ENCODE measurements around the gene ADNP. TPM values are rescaled to one million over a fixed set of nuclear protein-coding genes. Genes with fewer than 3 reads are reported as not detected.

The ADNP gene
- total RNA-seq, 1 donor from 2014 or later: 60.2 TPM

DNA sequence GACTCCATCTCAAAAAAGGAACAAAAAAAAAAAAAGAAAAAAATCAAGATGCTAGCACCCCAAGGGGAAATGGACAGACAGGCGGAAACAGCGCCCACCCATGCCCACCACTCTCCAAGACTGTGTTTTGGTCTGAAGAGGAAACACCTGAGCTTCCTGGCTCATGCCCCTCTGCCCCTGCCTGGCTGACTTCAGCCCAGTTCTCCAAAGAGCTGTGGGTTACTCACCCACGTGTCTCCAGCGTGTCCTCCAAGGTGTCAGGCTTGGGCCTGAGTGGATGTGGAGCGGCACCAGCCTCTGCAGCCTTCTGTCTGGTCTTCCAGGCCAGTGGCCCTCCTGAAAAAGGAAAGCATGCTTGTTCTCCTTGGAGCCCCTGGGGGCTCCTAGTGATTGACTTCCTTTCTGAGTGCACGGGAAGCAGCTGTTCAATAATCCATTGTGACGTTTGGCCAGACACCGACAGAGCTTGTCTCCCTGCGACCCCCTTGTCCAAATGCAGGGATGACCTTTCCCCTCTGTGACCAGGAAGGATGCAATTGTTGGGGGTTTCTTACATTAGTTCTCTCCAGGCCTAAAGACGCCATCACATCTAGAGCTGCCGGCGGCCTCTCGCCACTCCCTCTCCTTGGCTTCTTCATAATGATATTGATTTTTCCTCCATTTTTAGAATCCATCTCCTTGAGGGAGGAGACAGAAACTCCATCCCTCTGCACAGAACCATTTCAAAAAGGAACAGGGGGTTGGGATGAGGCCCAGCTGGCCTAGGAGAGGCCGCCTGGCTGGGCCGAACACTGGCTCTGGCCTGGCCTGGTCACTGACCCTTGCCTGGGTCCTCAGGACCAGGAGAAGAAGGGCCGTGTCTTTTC lies 58.4 kb downstream of the ADNP start:
- Mint-ChIP-seq H3K27me3 (ENCODE audit: low read depth) (no peaks in the 10 kb centered on the region), H3K27ac (ENCODE audit: unreplicated experiment) (no peak overlapping the region), H3K36me3 (ENCODE audit: low read depth) (peaks cover 2% of the 10 kb centered on the region), H3K9me3 (ENCODE audit: low read depth) (no peaks in the 10 kb centered on the region), H3K4me1 (ENCODE audit: low read depth) (peaks cover 19% of the 10 kb centered on the region), H3K4me3 (ENCODE audit: unreplicated experiment) (no peak overlapping the region)
- TF ChIP-seq, protein P1, sequence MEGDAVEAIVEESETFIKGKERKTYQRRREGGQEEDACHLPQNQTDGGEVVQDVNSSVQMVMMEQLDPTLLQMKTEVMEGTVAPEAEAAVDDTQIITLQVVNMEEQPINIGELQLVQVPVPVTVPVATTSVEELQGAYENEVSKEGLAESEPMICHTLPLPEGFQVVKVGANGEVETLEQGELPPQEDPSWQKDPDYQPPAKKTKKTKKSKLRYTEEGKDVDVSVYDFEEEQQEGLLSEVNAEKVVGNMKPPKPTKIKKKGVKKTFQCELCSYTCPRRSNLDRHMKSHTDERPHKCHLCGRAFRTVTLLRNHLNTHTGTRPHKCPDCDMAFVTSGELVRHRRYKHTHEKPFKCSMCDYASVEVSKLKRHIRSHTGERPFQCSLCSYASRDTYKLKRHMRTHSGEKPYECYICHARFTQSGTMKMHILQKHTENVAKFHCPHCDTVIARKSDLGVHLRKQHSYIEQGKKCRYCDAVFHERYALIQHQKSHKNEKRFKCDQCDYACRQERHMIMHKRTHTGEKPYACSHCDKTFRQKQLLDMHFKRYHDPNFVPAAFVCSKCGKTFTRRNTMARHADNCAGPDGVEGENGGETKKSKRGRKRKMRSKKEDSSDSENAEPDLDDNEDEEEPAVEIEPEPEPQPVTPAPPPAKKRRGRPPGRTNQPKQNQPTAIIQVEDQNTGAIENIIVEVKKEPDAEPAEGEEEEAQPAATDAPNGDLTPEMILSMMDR (IDR thresholded peaks at IDR 0.05): no peak
- DNase-seq (ENCODE audit: low spot score): no peak

DNA sequence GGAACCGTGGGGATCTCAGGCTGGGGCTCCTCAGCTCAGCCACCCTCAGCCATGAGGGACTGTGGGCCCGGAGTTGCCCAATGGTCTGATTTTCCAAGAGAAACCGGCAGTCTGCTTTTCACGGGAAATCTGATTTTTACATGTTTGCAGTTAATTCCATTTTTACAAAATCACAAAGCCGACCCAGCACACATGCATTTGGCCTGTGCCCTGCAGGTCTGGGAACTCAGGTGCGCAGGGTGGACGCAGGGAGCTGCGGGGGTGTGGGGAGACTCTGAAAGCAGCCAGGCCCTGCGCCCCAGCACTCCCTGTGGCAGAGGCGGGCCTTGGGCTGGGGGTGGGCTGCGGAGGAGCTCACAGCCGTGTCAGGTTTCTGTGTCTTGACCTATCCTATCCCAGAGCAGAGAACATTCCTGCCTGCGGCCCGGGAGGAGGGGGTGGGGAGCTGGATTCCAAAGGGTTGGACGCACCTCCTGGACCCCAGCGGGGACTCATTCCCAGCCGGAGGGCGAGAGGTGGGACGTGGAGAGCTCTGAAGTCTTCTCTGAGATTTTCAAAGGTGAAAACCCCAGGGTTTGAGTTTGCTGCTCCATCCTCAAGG lies 60.6 kb downstream of the ADNP start:
- Mint-ChIP-seq H3K27ac (ENCODE audit: unreplicated experiment) (peak overlapping the region; percentile 12), H3K4me3 (ENCODE audit: unreplicated experiment) (peak overlapping the region; percentile 16), H3K4me1 (ENCODE audit: low read depth) (peaks cover 19% of the 10 kb centered on the region), H3K9me3 (ENCODE audit: low read depth) (no peaks in the 10 kb centered on the region), H3K27me3 (ENCODE audit: low read depth) (no peaks in the 10 kb centered on the region), H3K36me3 (ENCODE audit: low read depth) (no peaks in the 10 kb centered on the region)
- TF ChIP-seq, protein P1 (IDR thresholded peaks at IDR 0.05): no peak
- DNase-seq (ENCODE audit: low spot score): no peak

DNA sequence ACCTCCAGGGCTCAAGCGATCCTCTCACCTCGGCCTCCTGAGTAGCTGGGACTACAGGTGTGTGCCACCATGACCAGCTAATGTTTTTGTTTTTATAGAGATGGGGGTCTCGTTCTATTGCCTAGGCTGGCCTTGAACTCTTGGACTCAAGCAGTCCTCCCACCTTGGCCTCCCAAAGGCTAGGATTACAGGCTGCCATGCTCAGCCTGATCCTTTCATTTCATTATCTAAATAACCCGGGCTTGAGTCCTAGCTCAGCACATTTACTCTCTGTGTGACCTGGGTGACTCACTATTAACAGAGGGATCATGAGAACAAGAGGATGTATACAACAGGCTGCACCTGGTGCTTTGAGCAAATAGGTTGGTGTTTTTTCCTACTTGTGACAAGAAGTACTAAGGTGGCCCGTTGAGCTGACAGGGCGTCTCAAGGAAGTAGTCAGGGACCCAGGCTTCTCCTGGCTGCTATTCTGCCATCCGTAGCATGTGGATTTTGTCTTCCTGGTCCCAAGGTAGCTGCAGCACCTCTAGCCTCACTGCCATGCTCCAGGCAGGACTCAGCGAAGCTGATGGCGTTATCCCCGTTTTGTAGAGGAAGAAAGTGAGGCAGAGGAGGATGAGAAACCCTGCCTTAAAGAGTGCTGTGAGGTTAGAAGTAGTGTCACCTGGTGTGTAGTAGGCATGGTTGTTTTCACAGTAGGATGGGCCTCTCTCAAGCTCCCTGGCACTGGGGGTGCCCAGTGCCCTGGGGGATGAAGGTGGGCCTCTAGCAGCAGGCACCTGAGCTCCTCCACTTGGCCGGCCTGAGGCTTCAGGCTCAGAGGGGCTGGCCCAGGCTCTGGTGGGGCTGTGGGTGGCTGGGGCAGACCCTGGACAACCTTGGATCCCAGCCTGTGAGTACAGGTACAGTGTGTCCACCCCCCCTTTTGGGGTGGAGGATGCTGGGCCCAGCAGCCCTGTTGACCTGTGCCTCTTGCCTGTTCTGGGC lies 62.4 kb downstream of the ADNP start:
- no peaks in the 10 kb centered on the region for H3K27me3 Mint-ChIP-seq (ENCODE audit: low read depth)
- no peak overlapping the region for H3K4me3 Mint-ChIP-seq (ENCODE audit: unreplicated experiment)
- TF ChIP-seq, protein P1 (IDR thresholded peaks at IDR 0.05): no peak
- H3K27ac Mint-ChIP-seq (ENCODE audit: unreplicated experiment): no peak overlapping the region
- no peaks in the 10 kb centered on the region for H3K36me3 Mint-ChIP-seq (ENCODE audit: low read depth)
- no peak for DNase-seq (ENCODE audit: low spot score)
- no peaks in the 10 kb centered on the region for H3K9me3 Mint-ChIP-seq (ENCODE audit: low read depth)
- peaks cover 19% of the 10 kb centered on the region for H3K4me1 Mint-ChIP-seq (ENCODE audit: low read depth)

DNA sequence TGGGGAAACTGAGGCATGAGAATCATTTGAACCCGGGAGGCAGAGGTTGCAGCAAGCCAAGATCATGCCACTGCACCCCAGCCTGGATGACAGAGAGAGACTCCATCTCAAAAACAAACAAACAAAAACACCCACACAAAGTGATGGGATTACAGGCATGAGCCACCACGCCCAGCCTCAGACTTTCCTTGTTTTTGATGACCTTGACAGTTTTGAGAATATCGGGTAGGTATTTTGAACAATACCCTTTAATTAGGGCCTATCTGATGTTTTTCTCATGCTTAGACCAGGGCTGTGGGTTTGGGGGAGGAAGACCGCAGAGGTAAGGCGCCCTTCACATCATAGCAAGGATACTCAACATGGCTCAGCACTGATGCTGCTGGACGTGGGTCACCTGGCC lies 63.4 kb downstream of the ADNP start:
- Mint-ChIP-seq H3K27me3 (ENCODE audit: low read depth) (no peaks in the 10 kb centered on the region), H3K27ac (ENCODE audit: unreplicated experiment) (no peak overlapping the region), H3K9me3 (ENCODE audit: low read depth) (no peaks in the 10 kb centered on the region), H3K4me1 (ENCODE audit: low read depth) (peaks cover 19% of the 10 kb centered on the region), H3K4me3 (ENCODE audit: unreplicated experiment) (no peak overlapping the region), H3K36me3 (ENCODE audit: low read depth) (no peaks in the 10 kb centered on the region)
- TF ChIP-seq, protein P1 (IDR thresholded peaks at IDR 0.05): no peak
- DNase-seq (ENCODE audit: low spot score): no peak

DNA sequence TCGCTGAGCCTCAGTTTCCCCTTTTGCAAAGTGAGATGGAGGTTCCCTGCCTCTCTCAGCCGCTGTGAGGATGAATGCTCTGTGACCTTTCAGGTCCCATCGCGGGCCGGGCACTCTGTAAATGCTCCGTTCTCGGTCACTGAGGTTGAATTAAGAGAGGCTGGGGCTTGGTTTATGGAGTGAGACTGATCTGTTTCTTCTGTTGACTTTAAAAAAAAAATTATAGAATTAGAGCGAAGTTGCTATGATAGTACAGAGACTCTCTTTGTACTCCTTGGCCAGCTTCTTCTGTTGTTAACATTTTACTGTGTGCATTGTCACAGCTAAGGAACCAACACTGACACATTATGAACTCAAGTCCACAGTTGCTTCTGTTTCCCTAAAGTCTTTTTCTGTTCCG lies 64.4 kb downstream of the ADNP start:
- no peak overlapping the region for H3K4me3 Mint-ChIP-seq (ENCODE audit: unreplicated experiment)
- H3K4me1 Mint-ChIP-seq (ENCODE audit: low read depth): peaks cover 19% of the 10 kb centered on the region
- H3K9me3 Mint-ChIP-seq (ENCODE audit: low read depth): no peaks in the 10 kb centered on the region
- DNase-seq (ENCODE audit: low spot score): no peak
- TF ChIP-seq, protein P1 (IDR thresholded peaks at IDR 0.05): no peak
- H3K27me3 Mint-ChIP-seq (ENCODE audit: low read depth): no peaks in the 10 kb centered on the region
- no peaks in the 10 kb centered on the region for H3K36me3 Mint-ChIP-seq (ENCODE audit: low read depth)
- H3K27ac Mint-ChIP-seq (ENCODE audit: unreplicated experiment): no peak overlapping the region

All from chondrocyte (in vitro differentiated cells).